ENCODE results near the gene NFIC.

The NFIC gene

DNA sequence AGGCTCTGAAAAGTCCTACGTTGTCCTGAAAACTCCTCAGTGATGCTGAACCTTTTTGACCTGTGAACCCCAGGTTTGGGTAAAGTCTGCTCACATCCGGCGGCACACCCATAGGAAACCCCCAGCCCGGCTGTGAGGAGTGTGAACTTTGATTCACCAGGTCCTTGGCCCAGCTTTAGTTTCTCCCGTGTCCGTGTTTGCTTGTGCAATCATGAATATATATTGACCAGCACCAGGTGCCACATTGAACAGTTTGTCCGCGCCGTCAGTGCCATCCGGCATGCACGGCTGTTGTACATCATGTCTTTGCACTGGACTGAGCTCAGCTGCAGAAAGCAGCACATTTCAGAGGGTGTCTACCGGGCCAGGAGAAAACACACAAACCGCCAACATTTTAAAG, 45.3 kb downstream of the NFIC start:
- peaks cover 14% of the 10 kb centered on the region for H4K20me1 ChIP-seq (ENCODE audit: insufficient read depth, low read length, poor library complexity, severe bottlenecking)
- H3F3A ChIP-seq (ENCODE audit: low read depth): no peaks in the 10 kb centered on the region
- H3K9me2 ChIP-seq (replicated peaks; ENCODE audit: low read depth, low read length): no peaks in the 10 kb centered on the region
- peaks cover 33% of the 10 kb centered on the region; the same call in 1 of the 2 replicates for H3K79me2 ChIP-seq (ENCODE audit: insufficient read depth, low read length)
- H3K27me3 ChIP-seq (ENCODE audit: insufficient read depth, low read length, poor library complexity, severe bottlenecking): no peaks in the 10 kb centered on the region
- H3K4me3 ChIP-seq (ENCODE audit: low read length, poor library complexity, severe bottlenecking): no peak overlapping the region
- H3K9me3 ChIP-seq (ENCODE audit: insufficient read depth, low read depth, low read length): no peaks in the 10 kb centered on the region
- no peak overlapping the region for H3K9ac ChIP-seq (ENCODE audit: low read depth, low read length, poor library complexity, severe bottlenecking)
- H3K4me1 ChIP-seq (ENCODE audit: insufficient read depth, low read length, poor library complexity, severe bottlenecking): no peaks in the 10 kb centered on the region
- H3K4me2 ChIP-seq (ENCODE audit: low read depth, low read length, poor library complexity, severe bottlenecking): no peak overlapping the region
- TF ChIP-seq, protein P1, sequence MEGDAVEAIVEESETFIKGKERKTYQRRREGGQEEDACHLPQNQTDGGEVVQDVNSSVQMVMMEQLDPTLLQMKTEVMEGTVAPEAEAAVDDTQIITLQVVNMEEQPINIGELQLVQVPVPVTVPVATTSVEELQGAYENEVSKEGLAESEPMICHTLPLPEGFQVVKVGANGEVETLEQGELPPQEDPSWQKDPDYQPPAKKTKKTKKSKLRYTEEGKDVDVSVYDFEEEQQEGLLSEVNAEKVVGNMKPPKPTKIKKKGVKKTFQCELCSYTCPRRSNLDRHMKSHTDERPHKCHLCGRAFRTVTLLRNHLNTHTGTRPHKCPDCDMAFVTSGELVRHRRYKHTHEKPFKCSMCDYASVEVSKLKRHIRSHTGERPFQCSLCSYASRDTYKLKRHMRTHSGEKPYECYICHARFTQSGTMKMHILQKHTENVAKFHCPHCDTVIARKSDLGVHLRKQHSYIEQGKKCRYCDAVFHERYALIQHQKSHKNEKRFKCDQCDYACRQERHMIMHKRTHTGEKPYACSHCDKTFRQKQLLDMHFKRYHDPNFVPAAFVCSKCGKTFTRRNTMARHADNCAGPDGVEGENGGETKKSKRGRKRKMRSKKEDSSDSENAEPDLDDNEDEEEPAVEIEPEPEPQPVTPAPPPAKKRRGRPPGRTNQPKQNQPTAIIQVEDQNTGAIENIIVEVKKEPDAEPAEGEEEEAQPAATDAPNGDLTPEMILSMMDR (conservative IDR thresholded peaks at IDR 0.05; ENCODE audit: low read length): no peak
- TF ChIP-seq EZH2phosphoT487 (IDR thresholded peaks at IDR 0.05; ENCODE audit: borderline replicate concordance): no peak
- H2AFZ ChIP-seq (ENCODE audit: low read length): no peak overlapping the region
- H3K36me3 ChIP-seq (ENCODE audit: insufficient read depth, low read length): peaks cover 10% of the 10 kb centered on the region; the same call in 1 of the 2 replicates

DNA sequence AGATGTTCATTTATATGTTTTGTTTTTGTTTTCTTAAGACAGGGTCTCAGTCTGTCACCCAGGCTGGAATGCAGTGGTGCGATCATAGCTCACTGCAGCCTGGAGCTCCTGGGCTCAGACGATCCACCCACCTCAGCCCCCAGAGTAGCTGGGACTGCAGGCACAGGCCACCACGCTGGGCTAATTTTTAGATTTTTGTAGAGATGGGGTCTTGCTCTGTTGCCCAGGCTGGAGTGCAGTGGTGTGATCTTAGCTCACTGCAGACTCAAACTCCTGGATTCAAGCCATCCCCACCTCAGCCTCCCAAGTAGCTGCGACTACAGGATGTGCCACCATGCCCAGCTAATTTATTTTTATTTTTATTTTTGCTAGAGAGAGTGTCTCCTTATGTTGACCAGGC, 45.7 kb downstream of the NFIC start:
- H3K27me3 ChIP-seq (ENCODE audit: insufficient read depth, low read length, poor library complexity, severe bottlenecking): no peaks in the 10 kb centered on the region
- H3K79me2 ChIP-seq (ENCODE audit: insufficient read depth, low read length): peaks cover 30% of the 10 kb centered on the region; the same call in 1 of the 2 replicates
- peaks cover 10% of the 10 kb centered on the region; the same call in 1 of the 2 replicates for H3K36me3 ChIP-seq (ENCODE audit: insufficient read depth, low read length)
- H3K4me2 ChIP-seq (ENCODE audit: low read depth, low read length, poor library complexity, severe bottlenecking): no peak overlapping the region
- no peak overlapping the region for H2AFZ ChIP-seq (ENCODE audit: low read length)
- TF ChIP-seq, protein P1 (conservative IDR thresholded peaks at IDR 0.05; ENCODE audit: low read length): no peak
- no peak for TF ChIP-seq EZH2phosphoT487 (IDR thresholded peaks at IDR 0.05; ENCODE audit: borderline replicate concordance)
- no peaks in the 10 kb centered on the region for H3F3A ChIP-seq (ENCODE audit: low read depth)
- no peaks in the 10 kb centered on the region for H3K4me1 ChIP-seq (ENCODE audit: insufficient read depth, low read length, poor library complexity, severe bottlenecking)
- H3K4me3 ChIP-seq (ENCODE audit: low read length, poor library complexity, severe bottlenecking): no peak overlapping the region
- H3K9me3 ChIP-seq (ENCODE audit: insufficient read depth, low read depth, low read length): no peaks in the 10 kb centered on the region
- H3K9ac ChIP-seq (ENCODE audit: low read depth, low read length, poor library complexity, severe bottlenecking): no peak overlapping the region
- H4K20me1 ChIP-seq (ENCODE audit: insufficient read depth, low read length, poor library complexity, severe bottlenecking): peaks cover 14% of the 10 kb centered on the region
- H3K9me2 ChIP-seq (replicated peaks; ENCODE audit: low read depth, low read length): no peaks in the 10 kb centered on the region

DNA sequence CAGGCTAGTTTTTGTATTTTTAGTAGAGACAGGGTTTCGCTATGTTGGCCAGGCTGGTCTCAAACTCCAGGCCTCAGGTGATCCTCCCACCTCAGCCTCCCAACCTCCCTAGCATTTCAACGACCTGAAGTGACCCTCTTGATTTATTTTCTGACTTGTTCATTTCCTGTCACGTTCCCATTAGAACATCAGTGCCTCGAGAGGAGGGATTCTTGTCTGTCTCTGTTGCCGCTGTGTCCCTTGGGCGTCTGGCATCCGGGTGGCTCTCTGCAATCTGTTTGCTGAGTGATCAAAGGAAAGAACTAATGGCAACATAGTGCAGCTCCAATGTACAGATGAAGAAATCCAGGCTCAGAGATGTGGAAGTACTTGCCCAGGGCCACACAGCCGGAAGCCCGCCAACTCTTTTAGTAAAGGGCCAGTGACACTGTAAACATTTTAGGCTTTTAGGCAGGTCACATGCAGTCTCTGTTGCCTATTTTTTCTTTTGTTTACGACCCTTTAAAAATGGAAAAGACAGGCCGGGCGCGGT, 47.5 kb downstream of the NFIC start:
- Histone ChIP-seq H3K79me2 (ENCODE audit: insufficient read depth, low read length) (peaks cover 23% of the 10 kb centered on the region; the same call in 1 of the 2 replicates), H2AFZ (ENCODE audit: low read length) (no peak overlapping the region), H3K4me2 (ENCODE audit: low read depth, low read length, poor library complexity, severe bottlenecking) (no peak overlapping the region), H3F3A (ENCODE audit: low read depth) (no peaks in the 10 kb centered on the region), H3K9me3 (ENCODE audit: insufficient read depth, low read depth, low read length) (no peaks in the 10 kb centered on the region), H3K4me3 (ENCODE audit: low read length, poor library complexity, severe bottlenecking) (no peak overlapping the region), H3K36me3 (ENCODE audit: insufficient read depth, low read length) (peaks cover 10% of the 10 kb centered on the region; the same call in 1 of the 2 replicates), H3K27me3 (ENCODE audit: insufficient read depth, low read length, poor library complexity, severe bottlenecking) (no peaks in the 10 kb centered on the region), H3K4me1 (ENCODE audit: insufficient read depth, low read length, poor library complexity, severe bottlenecking) (no peaks in the 10 kb centered on the region), H3K9me2 (replicated peaks; ENCODE audit: low read depth, low read length) (no peaks in the 10 kb centered on the region), H3K9ac (ENCODE audit: low read depth, low read length, poor library complexity, severe bottlenecking) (no peak overlapping the region), H4K20me1 (ENCODE audit: insufficient read depth, low read length, poor library complexity, severe bottlenecking) (peaks cover 16% of the 10 kb centered on the region)
- no peak for TF ChIP-seq EZH2phosphoT487 (IDR thresholded peaks at IDR 0.05; ENCODE audit: borderline replicate concordance)
- TF ChIP-seq, protein P1 (conservative IDR thresholded peaks at IDR 0.05; ENCODE audit: low read length): no peak

Data from Loucy (cell line).